Activated naive CD8-positive, alpha-beta T cell treated with anti-CD3 and anti-CD28 coated beads, Interleukin-2, amount 50 U/mL, for 16 hours (primary cell): ENCODE measurements around the gene LAMA3.

Experiments used
- DNase-seq: peaks from one replicate; pipeline ENCODE4 v3.0.0-alpha.2; 2020; ENCODE audit warnings: low read depth, low spot score

Gene LAMA3

DNA sequence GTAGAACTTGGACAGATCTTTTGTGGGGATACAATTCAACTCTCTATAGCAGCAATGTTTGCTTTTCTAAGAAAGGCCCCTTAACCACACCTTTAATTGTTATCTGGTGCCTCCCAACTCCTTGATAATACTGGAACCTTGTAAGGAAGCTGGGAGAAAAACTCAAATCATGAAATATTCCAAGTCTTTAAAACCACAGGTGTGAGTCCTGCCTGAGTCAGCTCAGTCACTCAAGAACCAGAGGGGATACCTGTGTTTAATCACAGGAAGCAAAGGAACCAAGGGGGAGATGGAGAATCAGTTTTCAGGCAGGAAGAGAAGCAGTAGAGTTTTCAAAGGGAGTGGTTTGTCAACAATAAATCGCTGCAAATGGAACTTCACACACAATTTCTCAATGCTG is 159.9 kb downstream of the LAMA3 start:
- no peak for DNase-seq

DNA sequence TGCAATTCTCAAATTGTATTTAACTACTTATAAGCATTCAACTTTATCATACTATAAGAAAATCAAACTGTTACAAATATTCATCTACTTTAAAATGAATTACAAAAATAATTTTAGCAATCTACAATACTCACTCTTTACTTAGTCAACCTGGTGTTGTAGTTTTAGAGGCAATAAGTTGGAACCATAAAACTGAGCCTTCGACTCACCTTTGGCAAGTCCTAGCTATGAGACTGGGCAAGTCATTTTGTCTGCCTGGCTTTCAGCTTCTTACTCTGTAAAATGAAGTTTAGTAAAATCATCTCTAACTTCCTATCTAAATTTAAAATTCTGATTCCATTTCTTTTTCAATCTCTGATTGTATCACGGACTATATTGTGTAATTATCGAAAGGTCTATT is 161.0 kb downstream of the LAMA3 start:
- no peak for DNase-seq

DNA sequence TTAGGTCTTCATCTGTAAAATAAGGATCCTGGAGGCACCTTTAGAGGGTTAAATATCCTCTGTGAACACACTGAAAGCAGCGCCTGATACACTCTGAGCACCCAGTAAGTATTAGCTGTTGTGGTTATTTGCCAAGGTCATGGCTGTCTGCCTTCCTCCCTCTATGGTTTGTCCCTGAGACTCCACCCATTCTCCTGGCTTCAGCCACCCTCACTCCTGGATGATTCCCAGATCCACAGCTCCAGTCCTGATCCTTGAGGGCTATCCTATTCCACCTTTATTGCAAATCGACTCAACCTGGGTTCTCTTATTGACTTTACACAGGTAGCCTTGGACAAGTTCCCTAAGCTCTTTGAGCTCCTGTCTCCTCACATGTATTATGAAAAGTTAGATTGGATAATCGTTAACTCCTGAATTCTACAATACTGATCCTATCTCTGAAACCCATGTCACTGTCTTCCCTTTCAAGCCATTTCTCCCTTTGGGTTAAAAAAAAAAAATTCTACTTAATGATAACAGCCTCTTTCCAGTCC is 162.3 kb downstream of the LAMA3 start:
- no peak for DNase-seq

DNA sequence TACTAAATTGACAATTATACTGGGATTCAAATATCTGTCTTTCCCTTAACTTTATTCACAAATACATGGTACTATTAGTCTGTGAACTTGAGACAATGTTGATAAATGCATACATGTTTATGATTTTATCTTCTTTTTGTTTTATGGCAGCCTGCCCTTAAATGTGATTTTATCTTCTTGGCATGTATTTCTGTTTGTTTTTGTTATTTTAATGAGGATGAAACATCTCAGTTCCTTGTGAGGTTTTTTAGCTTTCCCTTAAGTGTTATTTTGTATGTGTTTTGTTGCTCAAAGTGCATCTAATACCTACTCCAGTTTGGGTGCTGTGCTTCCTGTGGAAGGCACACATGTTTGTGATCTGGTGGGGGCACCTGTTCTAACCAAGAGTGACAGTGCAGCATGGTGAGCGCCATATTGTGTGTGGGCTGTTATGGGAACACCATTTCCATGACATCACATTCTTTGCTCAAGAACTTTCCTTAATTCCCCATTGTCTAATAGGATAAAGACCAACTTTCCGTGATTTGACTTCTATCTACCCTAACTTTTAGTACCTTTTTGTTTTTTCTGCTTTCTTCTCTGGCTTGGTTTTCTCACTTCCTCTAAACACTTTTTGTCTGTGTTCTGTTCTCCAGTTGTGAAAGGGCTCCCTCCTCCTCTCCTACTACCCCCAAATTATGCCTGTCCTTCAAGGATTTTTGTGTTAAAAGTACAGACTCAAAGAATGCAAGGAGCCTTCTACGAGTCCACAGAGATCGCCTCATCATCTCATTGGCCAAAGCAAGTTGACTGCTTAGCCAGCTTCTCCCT is 163.2 kb downstream of the LAMA3 start:
- no peak for DNase-seq

DNA sequence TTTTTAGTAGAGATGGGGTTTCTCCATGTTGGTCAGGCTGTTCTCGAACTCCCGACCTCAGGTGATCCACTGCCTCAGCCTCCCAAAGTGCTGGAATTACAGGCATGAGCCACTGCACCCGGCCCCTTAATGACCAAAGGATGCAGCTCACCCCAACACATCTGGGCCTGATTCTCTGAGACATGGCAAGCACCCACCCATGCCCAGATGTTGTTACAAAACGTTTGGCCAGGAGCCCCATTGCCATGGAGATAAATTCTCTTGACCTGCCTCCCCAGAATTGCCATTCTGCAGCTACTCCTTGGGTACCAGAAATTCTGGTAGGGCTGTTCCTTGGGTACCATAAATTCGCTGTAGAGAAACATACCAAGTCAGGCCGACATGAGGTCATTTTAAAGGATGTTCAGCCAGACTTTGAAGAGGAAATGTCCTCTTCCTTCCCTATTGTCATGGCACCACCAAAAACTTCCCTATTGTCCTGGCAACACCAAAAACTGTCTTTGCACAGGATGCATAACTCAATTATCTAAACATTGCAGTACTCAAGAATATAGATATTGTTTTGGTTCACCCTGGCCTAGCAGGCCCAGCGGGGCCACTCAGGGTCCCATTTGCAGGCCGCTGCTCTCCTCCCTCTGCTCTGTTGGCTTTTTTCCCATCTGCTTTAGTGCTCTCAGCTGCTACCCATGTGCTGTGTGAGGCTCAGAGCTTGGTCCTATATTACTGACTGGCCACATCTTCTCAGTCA is 164.4 kb downstream of the LAMA3 start:
- no peak for DNase-seq

DNA sequence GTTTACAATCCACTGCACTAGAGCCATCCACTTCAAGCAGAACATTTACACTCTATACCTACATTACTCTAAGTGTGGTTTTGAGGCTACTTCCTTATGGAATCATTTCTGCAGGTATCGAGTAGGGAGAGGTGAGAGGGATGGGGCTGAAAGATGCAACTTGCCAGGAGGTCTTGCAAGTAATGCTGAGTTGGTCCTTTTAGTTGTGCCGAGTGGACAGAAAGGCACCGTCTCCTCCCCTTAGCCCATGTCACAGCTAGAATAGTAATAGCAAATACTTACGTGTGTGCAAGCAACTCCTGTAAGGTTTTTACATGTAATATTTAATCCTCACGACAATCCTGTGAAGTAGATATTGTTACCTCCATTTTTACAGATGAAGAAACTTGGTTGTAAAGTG is 166.5 kb downstream of the LAMA3 start:
- no peak for DNase-seq

DNA sequence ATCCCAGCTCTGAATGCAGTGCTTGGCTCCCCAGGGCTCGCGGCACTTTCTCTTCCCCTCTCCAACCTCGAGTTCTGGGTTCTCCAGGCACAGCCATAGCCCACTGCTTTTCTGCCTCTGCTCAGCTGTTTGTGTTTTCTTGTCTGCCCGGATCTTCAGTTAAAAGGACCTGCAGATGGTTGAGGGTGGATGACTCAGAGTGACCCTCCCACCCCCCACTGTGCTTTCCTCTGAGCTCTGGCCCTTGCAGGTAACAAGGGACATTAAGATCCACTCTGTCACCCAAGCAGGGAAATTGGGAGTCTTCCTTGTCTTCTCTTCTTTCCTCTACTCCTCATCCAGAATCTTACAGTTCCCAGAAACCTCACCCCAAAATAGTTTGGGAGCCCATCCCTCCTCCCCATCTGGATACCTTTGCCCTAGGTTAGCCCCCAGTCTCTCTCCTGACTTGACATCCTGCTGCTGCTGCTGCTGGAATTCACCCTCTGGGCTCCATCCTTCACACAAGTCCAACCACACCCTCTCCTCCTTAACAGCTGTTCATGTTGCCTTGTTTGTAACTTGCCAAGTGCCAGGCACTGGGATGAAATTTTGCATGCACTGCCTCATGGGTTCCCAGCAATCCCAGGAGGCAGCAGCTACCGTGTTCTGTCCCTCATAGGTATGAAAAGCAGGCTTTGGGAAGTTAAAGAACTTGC is 167.4 kb downstream of the LAMA3 start:
- no peak for DNase-seq

DNA sequence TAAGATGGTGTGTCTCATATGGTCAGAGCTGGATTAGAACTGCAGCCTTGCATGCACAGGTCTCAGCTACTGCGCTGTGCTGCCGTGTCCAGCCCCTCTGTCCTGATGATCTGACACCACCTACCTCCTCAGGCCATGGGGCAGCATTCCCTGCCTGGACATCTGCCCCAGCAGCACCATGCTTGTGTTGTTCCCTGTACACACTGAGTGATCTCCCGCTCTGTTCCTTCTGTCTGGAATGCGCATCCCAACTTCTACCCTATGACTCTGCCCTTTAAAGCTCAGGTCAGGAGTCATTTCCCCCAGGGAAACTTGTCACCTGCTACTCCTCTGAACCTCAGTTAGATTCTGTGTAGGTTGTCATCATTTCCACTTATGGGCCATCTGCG is 167.9 kb downstream of the LAMA3 start:
- DNase-seq = no peak

DNA sequence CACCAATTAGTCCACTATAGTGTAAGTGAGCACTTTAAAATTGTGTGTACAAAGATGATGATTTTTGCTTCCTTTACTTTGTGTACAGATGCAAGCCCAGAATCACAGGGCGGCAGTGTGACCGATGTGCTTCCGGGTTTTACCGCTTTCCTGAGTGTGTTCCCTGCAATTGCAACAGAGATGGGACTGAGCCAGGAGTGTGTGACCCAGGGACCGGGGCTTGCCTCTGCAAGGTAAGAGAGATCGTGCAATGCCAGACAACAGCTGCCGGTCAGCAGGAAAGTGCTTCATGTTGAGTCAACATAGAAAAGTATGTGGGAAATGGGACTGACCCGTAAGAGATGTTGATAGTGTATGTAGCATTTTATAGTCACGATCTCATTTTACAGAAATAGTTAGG is 168.5 kb downstream of the LAMA3 start:
- no peak for DNase-seq

DNA sequence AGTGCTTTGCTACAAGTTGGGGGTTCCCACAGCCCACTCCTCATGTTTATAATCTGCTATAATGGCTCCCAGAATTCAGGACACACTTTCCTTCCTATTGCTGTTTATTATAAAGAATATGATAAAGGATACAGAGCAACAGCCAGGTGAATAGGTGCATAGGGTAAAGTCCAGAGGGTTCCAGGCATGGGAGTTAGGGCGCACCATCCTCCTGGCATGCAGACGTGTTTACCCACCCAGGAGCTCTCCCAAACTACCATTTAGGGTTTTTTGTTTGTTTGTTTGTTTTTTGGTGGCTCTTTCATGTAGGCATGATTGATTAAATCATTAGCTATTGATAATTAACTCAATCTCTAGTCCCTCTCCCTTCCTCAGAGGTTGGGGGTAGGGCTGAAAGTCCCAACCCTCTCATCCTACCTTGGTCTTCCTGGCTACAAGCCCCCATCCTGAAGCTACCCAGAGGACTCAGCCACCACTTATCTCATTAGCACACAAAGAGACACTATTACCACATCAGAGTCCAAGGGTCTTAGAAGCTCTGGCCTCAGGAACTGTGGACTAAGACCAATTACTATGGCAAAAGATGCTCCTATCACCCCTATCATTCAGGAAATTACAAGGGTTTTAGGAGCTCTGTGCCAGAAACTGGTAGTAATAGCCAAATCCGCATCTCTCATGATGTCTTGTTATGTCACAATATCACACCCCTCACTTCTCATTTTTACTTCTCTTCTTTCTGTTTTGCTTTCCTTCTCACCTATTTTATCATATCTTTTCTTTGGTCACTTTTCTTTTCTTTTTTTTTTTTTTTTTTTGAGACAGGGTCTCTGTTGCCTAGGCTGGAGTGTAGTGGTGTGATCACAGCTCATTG is 170.4 kb downstream of the LAMA3 start:
- no peak for DNase-seq

DNA sequence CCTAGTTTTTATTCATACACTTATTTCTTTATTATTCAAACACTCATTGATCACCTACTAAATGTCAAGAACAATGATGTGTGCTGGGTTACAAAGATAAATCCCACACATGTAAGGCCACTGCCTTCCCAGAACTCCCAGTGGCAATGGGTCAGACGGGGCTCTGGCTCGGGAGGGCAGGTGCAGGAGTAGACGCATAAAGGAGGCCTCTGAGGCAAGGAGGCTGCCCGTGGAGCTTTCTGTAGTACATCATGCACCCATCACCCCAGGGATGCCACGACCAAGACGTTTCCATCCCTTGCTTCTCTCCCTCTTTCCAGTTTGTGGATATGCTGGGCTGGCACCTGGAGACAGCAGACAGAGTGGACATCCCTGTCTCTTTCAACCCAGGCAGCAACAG is 172.1 kb downstream of the LAMA3 start:
- no peak for DNase-seq

DNA sequence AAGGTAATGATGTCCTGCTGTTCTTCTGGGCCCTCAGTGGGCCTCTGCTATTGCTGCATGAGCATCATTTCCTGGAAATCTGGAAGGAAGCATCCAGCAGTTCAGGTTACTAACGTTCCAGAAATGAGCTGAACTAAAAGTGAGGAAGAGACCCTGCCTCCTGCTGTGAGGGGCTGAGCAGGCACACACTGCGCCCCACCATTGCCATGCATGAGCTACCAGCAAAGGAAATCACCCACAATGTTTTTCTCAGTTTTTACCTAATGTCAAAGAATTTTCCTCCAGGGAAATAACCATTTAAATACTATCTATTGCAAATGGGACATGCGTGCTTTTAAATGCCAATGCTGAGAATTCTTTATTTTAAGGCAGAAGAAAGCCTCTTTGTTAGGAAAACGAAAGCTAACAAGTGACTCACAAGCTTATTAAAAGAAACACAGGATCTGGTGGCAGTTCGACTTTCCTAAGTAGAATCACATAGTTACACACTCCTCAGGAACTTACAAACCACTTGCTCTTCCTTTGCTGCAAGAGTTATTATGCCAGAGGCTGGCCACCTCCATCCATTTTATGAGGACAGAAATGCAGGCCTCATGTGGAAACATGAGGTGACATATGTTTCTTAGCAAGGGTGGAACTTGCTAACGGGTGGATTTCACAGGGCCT is 172.7 kb downstream of the LAMA3 start:
- DNase-seq = no peak

DNA sequence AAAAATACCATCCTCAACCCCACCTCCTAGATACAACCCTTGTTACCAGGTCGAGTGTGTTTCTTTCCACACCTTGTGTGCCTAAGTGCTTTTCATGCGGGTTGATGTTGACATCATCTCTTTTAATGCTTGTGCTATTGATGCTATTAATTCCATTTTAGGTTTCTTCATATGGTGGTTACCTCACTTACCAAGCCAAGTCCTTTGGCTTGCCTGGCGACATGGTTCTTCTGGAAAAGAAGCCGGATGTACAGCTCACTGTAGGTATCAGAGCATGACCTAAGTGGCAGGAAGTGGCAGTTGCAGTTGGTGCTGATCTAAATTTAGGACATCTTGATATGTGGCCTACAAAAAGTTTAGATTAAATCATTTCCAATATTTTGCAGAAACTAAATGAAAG is 175.4 kb downstream of the LAMA3 start:
- no peak for DNase-seq

DNA sequence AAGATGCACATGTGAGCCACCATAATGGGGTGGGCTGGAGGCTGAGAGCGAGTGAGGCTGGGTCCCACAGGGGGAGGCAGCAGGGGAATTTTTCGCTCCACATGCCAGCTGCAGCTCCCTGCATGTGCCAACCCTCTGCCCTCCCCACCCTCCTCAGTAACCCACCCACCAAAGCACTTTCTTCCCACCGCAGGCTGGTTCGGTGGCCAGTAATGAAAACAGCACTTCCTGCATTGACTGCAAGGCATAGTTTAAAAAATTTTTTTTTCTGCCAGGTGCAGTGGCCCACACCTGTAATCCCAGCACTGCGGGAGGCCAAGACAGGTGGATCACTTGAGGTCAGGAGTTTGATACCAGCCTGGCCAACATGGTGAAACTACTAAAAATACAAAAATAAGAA is 177.8 kb downstream of the LAMA3 start:
- no peak for DNase-seq

DNA sequence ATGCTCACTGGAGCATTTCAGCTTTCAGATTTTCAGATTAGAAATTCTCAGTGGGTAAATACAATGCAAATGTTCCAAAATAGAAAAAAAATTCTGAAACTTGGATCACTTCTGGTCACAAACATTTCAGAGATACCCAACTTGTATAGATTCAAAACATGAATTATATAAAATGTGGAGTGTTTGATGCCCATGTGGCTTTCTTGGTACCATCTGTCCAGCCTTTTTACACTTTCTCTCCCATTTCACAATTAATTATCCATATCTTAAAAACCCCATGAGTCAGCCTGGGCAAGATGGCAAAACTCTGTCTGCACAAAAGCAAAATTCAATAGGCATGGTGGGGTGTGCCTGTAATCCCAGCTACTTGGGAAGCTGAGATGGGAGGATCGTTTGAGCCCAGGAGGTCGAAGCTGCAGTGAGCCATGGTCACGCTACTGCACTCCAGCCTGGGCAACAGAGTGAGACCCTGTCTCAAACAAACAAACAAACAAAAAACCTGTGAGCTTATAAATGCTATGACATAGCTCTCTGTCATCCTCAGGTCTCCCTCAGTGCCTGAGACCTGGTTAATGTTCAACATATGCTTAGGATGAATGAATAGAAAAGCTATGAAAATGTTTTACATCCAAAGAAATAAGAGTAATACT is 179.0 kb downstream of the LAMA3 start:
- no peak for DNase-seq

DNA sequence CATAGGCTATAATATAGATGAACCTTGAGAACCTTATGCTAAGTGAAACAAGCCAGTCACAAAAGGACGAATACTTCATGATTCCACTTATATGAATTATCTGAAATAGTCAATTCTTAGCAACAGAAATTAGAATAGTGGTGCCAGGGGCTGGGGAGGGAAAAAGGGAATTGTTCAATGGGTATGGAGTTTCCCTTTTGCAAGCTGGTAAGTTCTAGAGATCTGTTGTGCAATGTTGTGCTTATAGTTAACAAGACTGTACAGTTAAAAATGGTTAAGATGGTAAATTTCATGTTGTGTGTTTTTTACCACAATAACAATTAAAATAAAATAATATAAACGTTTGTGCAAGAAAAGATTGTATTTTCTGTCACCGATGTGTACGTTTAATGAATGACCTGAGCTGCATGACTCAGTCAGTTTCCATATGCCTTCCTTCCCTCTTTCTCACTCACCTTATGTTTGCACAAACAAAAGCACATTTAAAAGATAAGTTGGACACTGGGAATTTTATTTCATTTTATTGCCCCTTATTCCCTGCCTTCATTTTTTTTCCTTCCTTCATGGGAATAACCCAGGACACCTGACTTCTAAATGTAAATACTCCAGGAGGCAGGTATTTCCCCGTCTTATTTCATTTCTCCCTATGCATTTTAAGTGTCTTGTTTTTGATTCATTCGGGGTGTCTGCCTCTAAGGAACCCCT is 181.6 kb downstream of the LAMA3 start:
- DNase-seq = no peak

DNA sequence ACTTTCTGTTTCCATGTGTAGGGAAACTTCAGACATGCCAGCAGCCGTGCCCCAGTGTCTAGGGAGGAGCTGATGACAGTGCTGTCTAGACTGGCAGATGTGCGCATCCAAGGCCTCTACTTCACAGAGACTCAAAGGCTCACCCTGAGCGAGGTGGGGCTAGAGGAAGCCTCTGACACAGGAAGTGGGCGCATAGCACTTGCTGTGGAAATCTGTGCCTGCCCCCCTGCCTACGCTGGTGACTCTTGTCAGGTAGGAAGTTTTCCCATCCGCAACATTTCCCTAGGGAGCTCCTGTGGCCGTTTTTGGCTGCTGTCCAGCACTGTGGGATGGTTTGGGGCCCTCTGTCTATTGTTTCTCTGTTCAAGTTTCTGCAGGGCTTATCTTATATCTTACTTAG is 182.2 kb downstream of the LAMA3 start:
- DNase-seq = peak; percentile 14

DNA sequence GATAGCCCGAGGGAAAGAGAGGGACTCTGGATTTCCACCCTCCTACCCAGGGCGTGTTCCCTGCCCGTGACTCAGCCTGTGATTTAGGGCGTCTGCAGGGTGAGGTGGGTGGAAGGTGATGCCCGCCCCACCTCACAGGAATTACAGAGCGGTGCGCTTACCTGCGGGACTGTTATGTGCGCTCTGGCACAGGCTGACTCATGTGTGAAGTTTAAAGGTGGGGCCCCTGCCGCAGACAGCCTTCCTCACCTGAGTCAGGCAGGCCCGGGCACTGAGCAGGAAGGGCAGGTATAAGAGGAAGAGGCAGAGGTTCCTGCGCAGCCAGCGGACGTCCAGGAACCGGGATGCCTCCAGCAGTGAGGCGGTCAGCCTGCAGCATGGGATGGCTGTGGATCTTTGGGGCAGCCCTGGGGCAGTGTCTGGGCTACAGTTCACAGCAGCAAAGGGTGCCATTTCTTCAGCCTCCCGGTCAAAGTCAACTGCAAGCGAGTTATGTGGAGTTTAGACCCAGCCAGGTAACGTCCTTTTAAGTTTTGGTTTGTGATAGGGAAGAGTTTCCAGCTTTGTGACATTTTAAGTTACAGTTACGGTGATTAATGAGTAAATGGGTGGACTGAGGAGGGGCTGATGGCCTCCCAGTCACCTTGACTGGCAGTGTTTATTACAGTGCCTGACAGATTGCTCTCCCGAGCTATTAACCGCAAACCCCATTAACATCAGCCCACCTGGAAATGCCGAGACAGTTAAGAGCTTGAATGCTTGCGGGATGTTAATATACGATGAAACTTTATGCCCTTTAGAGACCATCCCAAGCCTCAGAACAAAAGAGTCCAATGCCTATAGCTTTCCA is 183.7 kb downstream of the LAMA3 start:
- DNase-seq = no peak
